ENCODE results near the gene CAMSAP3. TPM values are rescaled to one million over a fixed set of nuclear protein-coding genes. Genes with fewer than 3 reads are reported as not detected.

The CAMSAP3 gene
- polyA plus RNA-seq, 2 of the 4 experiments (the other 2 are of a cell fraction): 1.3 to 3.6 TPM

GRCh38 chr19:7603919-7604318, 8.3 kb downstream of the CAMSAP3 start:
- ChIA-PET CTCF (interaction anchor here (2.0 kb wide), 1 partner anchor 36 kb away, joined by 7 read pairs; no protein-coding TSS in a partner anchor), POLR2A (no interaction called here)
- Histone ChIP-seq H3K9me3 (no peaks in the 10 kb centered on the region), H3K27ac (no peak overlapping the region), H3K4me2 (no peak overlapping the region), H3K4me3 (no peak overlapping the region), H3K4me1 (no peaks in the 10 kb centered on the region)
- ATAC-seq (no peak), DNase-seq (ENCODE audit: low read depth in 1 of 2, low spot score in 1 of 2) (no peak), FAIRE-seq (no peak)
- WGBS (ENCODE audit: missing lambda C conversion rate): 65% methylated on average over 9 of the region's 9 CpGs
- TF ChIP-seq CHD2 (IDR thresholded peaks at IDR 0.05; ENCODE audit: low read length, partially characterized antibody) (no peak), RARB (CRISPR knock-in tag; IDR thresholded peaks at IDR 0.05) (no peak), HOXA7 (CRISPR knock-in tag; IDR thresholded peaks at IDR 0.05) (no peak), HOXB5 (CRISPR knock-in tag; IDR thresholded peaks at IDR 0.05) (no peak), SMC3 (IDR thresholded peaks at IDR 0.05) (no peak), BHLHE40 (IDR thresholded peaks at IDR 0.05; ENCODE audit: low read depth, low read length) (no peak), MAFK (IDR thresholded peaks at IDR 0.05; ENCODE audit: partially characterized antibody) (no peak), USF2 (IDR thresholded peaks at IDR 0.05) (no peak), FOXS1 (CRISPR knock-in tag; IDR thresholded peaks at IDR 0.05) (no peak), NFE2L2 (conservative IDR thresholded peaks at IDR 0.05; ENCODE audit: low read length) (no peak), E2F6 (IDR thresholded peaks at IDR 0.05; ENCODE audit: borderline replicate concordance, low read depth) (no peak), POLR2AphosphoS2 (conservative IDR thresholded peaks at IDR 0.05; ENCODE audit: low read length) (no peak), JUN (IDR thresholded peaks at IDR 0.05) (no peak), BCL3 (IDR thresholded peaks at IDR 0.05) (no peak), ZNF302 (CRISPR knock-in tag; IDR thresholded peaks at IDR 0.05) (no peak)
- TF ChIP-seq, protein P1, sequence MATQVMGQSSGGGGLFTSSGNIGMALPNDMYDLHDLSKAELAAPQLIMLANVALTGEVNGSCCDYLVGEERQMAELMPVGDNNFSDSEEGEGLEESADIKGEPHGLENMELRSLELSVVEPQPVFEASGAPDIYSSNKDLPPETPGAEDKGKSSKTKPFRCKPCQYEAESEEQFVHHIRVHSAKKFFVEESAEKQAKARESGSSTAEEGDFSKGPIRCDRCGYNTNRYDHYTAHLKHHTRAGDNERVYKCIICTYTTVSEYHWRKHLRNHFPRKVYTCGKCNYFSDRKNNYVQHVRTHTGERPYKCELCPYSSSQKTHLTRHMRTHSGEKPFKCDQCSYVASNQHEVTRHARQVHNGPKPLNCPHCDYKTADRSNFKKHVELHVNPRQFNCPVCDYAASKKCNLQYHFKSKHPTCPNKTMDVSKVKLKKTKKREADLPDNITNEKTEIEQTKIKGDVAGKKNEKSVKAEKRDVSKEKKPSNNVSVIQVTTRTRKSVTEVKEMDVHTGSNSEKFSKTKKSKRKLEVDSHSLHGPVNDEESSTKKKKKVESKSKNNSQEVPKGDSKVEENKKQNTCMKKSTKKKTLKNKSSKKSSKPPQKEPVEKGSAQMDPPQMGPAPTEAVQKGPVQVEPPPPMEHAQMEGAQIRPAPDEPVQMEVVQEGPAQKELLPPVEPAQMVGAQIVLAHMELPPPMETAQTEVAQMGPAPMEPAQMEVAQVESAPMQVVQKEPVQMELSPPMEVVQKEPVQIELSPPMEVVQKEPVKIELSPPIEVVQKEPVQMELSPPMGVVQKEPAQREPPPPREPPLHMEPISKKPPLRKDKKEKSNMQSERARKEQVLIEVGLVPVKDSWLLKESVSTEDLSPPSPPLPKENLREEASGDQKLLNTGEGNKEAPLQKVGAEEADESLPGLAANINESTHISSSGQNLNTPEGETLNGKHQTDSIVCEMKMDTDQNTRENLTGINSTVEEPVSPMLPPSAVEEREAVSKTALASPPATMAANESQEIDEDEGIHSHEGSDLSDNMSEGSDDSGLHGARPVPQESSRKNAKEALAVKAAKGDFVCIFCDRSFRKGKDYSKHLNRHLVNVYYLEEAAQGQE (IDR thresholded peaks at IDR 0.05): no peak
- TF ChIP-seq, protein P2, sequence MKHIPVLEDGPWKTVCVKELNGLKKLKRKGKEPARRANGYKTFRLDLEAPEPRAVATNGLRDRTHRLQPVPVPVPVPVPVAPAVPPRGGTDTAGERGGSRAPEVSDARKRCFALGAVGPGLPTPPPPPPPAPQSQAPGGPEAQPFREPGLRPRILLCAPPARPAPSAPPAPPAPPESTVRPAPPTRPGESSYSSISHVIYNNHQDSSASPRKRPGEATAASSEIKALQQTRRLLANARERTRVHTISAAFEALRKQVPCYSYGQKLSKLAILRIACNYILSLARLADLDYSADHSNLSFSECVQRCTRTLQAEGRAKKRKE (CRISPR knock-in tag; IDR thresholded peaks at IDR 0.05; ENCODE audit: low read depth): no peak
- TF ChIP-seq, protein P3, sequence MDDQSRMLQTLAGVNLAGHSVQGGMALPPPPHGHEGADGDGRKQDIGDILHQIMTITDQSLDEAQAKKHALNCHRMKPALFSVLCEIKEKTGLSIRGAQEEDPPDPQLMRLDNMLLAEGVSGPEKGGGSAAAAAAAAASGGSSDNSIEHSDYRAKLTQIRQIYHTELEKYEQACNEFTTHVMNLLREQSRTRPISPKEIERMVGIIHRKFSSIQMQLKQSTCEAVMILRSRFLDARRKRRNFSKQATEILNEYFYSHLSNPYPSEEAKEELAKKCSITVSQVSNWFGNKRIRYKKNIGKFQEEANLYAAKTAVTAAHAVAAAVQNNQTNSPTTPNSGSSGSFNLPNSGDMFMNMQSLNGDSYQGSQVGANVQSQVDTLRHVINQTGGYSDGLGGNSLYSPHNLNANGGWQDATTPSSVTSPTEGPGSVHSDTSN (IDR thresholded peaks at IDR 0.05): no peak
- TF ChIP-seq, protein P4, sequence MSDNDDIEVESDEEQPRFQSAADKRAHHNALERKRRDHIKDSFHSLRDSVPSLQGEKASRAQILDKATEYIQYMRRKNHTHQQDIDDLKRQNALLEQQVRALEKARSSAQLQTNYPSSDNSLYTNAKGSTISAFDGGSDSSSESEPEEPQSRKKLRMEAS (IDR thresholded peaks at IDR 0.05): no peak
